Panc1 (cell line): ENCODE measurements around the gene LIMK1. TPM values are rescaled to one million over a fixed set of nuclear protein-coding genes. Genes with fewer than 3 reads are reported as not detected.

ENCODE experiments used
- ATAC-seq: fragments of 200-7000 bp; cut with Tn5 transposase; 2 replicates; pipeline ENCODE4 v1.9.1; 2020; ENCODE audit warnings: mild to moderate bottlenecking, moderate library complexity
- BruUV-seq: library from RNA; stranded (reverse); fragments of 400-500 nt; replicated peaks from 2 replicates; lab custom pipeline; 2021; lab: Mats Ljungman, UMichigan
- CTCF ChIA-PET: fragments of 300-600 bp; sonication (Branson Sonifier 250); formaldehyde crosslinking; loops from one replicate; lab custom pipeline; 2022; ENCODE audit warnings: antibody characterized with exemption; lab: Charles Lee
- POLR2A ChIA-PET: fragments of 300-600 bp; sonication (Branson Sonifier 250); formaldehyde crosslinking; loops from one replicate; lab custom pipeline; 2022; ENCODE audit warnings: antibody characterized with exemption; lab: Charles Lee
- DNase-seq: peaks from one replicate; pipeline ENCODE4 v3.0.0-alpha.2; 2010; ENCODE audit warnings: low read depth, low spot score
- H3K27ac ChIP-seq: 2 replicates; pipeline ENCODE4 v1.5.1; 2011; ENCODE audit warnings: mild to moderate bottlenecking, low read length, inconsistent platforms
- H3K27me3 ChIP-seq: fragments of 200-500 bp; sonication (Bioruptor generic); 2 replicates; pipeline ENCODE4 v1.6.0; 2014; ENCODE audit warnings: low read length, inconsistent platforms; ENCODE audit not compliant: control insufficient read depth, insufficient read depth
- H3K36me3 ChIP-seq: fragments of 200-500 bp; sonication (Bioruptor generic); 2 replicates; pipeline ENCODE4 v1.5.1; 2014; ENCODE audit warnings: inconsistent platforms, mild to moderate bottlenecking, low read length, moderate library complexity; ENCODE audit not compliant: control insufficient read depth, insufficient read depth
- H3K4me1 ChIP-seq: 2 replicates; pipeline ENCODE4 v1.5.1; 2011; ENCODE audit warnings: inconsistent platforms, mild to moderate bottlenecking, low read length, moderate library complexity; ENCODE audit not compliant: control insufficient read depth, insufficient read depth
- H3K4me3 ChIP-seq, 2 experiments: 2 replicates each; pipeline ENCODE4 v1.5.1; 2011 to 2012; ENCODE audit warnings: low read depth in 2 of 2, low read length in 2 of 2, mild to moderate bottlenecking in 2 of 2, inconsistent platforms in 1 of 2, moderate library complexity in 1 of 2
- H3K9me3 ChIP-seq: fragments of 200-500 bp; sonication (Bioruptor generic); 2 replicates; pipeline ENCODE4 v1.5.1; 2014; ENCODE audit warnings: low read depth, mild to moderate bottlenecking, inconsistent platforms, low read length, moderate library complexity; ENCODE audit not compliant: control insufficient read depth, insufficient read depth
- CTCF ChIP-seq: fragments of 450-650 bp; IDR thresholded peaks from 2 replicates; pipeline ENCODE4 v1.5.1; 2017; ENCODE audit warnings: mild to moderate bottlenecking
- POLR2AphosphoS5 ChIP-seq: IDR thresholded peaks from 2 replicates; pipeline ENCODE4 v1.6.1; 2012; ENCODE audit warnings: mild to moderate bottlenecking, low read depth, low read length, moderate library complexity
- REST ChIP-seq, 2 experiments: IDR thresholded peaks; 2 replicates each; pipeline ENCODE4 v1.6.1; 2011 to 2012; ENCODE audit warnings: low read depth in 2 of 2, control low read depth in 1 of 2, low read length in 1 of 2, mild to moderate bottlenecking in 1 of 2, moderate library complexity in 1 of 2; ENCODE audit not compliant: insufficient read depth in 1 of 2
- SIN3A ChIP-seq: IDR thresholded peaks from 2 replicates; pipeline ENCODE4 v1.6.1; 2012; ENCODE audit warnings: low read depth, mild to moderate bottlenecking, low read length, moderate library complexity, borderline replicate concordance; ENCODE audit not compliant: insufficient read depth
- TCF7L2 ChIP-seq: IDR thresholded peaks from 2 replicates; pipeline ENCODE4 v1.6.1; 2011; ENCODE audit warnings: mild to moderate bottlenecking, low read depth, low read length, inconsistent platforms
- in situ Hi-C: cut with HindIII; loops from 2 replicates; pipeline ENCODE4 v1.10.0; 2016; ENCODE audit warnings: low sequenced_read_pairs, low pct_unique_long_range_greater_than_20kb
- intact Hi-C: fragments of 100-400 bp; cut with micrococcal nuclease; formaldehyde crosslinking; loops from one replicate; pipeline ENCODE4 v1.10.0; 2022; ENCODE audit not compliant: unreplicated experiment
- total RNA-seq: library from RNA; stranded (reverse); gene quantifications from one replicate; pipeline ENCODE4 v1.2.1, GENCODE V29; 2021; ENCODE audit not compliant: unreplicated experiment

The LIMK1 gene
- total RNA-seq, 1 experiment from 2014 or later: 59.6 TPM

- in situ Hi-C loops: no loop called here
- no peak for TF ChIP-seq POLR2AphosphoS5
- TF ChIP-seq SIN3A: no peak
- no peak for TF ChIP-seq REST (IDR thresholded peaks at IDR 0.05; ENCODE audit: insufficient read depth in 1 of 2, low read depth in 2 of 2, low read length in 1 of 2)
- TF ChIP-seq TCF7L2: no peak
- no peak for TF ChIP-seq CTCF
- Histone ChIP-seq H3K4me1 (no peaks in the 10 kb centered on the region), H3K27me3 (no peaks in the 10 kb centered on the region), H3K27ac (no peak overlapping the region), H3K9me3 (no peaks in the 10 kb centered on the region), H3K4me3 (no peak overlapping the region), H3K36me3 (no peaks in the 10 kb centered on the region)
- ATAC-seq: no peak
- ChIA-PET POLR2A (interaction anchor here (0.6 kb wide), 1 partner anchor 87 kb away, joined by 9 read pairs; no protein-coding TSS in a partner anchor), CTCF (no interaction called here)
- intact Hi-C loops: loop anchor here (10.0 kb wide), 1 partner anchor 104 kb away; the partner anchor contains the start of gene EIF4H
- no peak for DNase-seq
- BruUV-seq: no TSS peak
Observed at GRCh38 chr7:74071121-74071520, 12.5 kb upstream of the LIMK1 start.

GRCh38 chr7:74074770-74075169 lies 8.8 kb upstream of the LIMK1 start:
- BruUV-seq: no TSS peak
- intact Hi-C loops: loop anchor here (10.0 kb wide), 1 partner anchor 100 kb away; the partner anchor contains the start of gene EIF4H
- Histone ChIP-seq H3K36me3 (no peaks in the 10 kb centered on the region), H3K27ac (no peak overlapping the region), H3K27me3 (no peaks in the 10 kb centered on the region), H3K4me1 (no peaks in the 10 kb centered on the region), H3K9me3 (no peaks in the 10 kb centered on the region), H3K4me3 (no peak overlapping the region)
- no peak for TF ChIP-seq TCF7L2
- TF ChIP-seq POLR2AphosphoS5: no peak
- no peak for TF ChIP-seq CTCF
- TF ChIP-seq SIN3A: no peak
- TF ChIP-seq REST (IDR thresholded peaks at IDR 0.05; ENCODE audit: insufficient read depth in 1 of 2, low read depth in 2 of 2, low read length in 1 of 2): no peak
- DNase-seq: no peak
- ATAC-seq: no peak
- POLR2A ChIA-PET: interaction anchor here (0.5 kb wide), 1 partner anchor 214 kb away, joined by 5 read pairs; no protein-coding TSS in a partner anchor
- CTCF ChIA-PET: interaction anchor here (0.6 kb wide), 1 partner anchor 256 kb away, joined by 3 read pairs; no protein-coding TSS in a partner anchor
- in situ Hi-C loops: no loop called here
